BJ (cell line): ENCODE measurements around the gene XYLB. TPM values are rescaled to one million over a fixed set of nuclear protein-coding genes. Genes with fewer than 3 reads are reported as not detected.

Source experiments
- CTCF ChIA-PET: fragments of 350-600 bp; formaldehyde crosslinking; extraction: SDS; loops from one replicate; lab custom pipeline; 2021; ENCODE audit warnings: antibody characterized with exemption, inconsistent platforms; lab: Yijun Ruan, JAX
- POLR2A ChIA-PET: fragments of 300-600 bp; sonication (Branson Sonifier 250); formaldehyde crosslinking; extraction: SDS; loops from one replicate; lab custom pipeline; 2021; ENCODE audit warnings: antibody characterized with exemption; lab: Charles Lee
- DNase-seq: peaks from one replicate; pipeline ENCODE4 v3.0.0-alpha.2; 2011; ENCODE audit warnings: low read depth
- H3K27me3 ChIP-seq: 2 replicates; pipeline ENCODE4 v1.6.0; 2011; ENCODE audit warnings: low read length; ENCODE audit not compliant: control insufficient read depth, insufficient read depth
- H3K36me3 ChIP-seq: 2 replicates; pipeline ENCODE4 v1.5.1; 2011; ENCODE audit warnings: low read length; ENCODE audit not compliant: control insufficient read depth, insufficient read depth
- H3K4me3 ChIP-seq: 2 replicates; pipeline ENCODE4 v1.5.1; 2011; ENCODE audit warnings: low read depth, mild to moderate bottlenecking, control low read depth, low read length
- CTCF ChIP-seq: IDR thresholded peaks from 2 replicates; pipeline ENCODE4 v1.5.1; 2011; ENCODE audit warnings: low read depth, mild to moderate bottlenecking, control low read depth, inconsistent platforms, low read length, moderate library complexity; ENCODE audit not compliant: insufficient read depth
- polyA plus RNA-seq: library from polyadenylated mRNA; depleted of rRNA; stranded (reverse); fragments of >200 nt; gene quantifications from 2 replicates; pipeline ENCODE4 v1.2.3, GENCODE V29; 2011

Gene XYLB
- polyA plus RNA-seq, 1 experiment, result 3.0 TPM

GRCh38 chr3:38323060-38323459, 23.5 kb upstream of the XYLB start:
- ChIA-PET CTCF (no interaction called here), POLR2A (no interaction called here)
- no peak for TF ChIP-seq CTCF
- DNase-seq, result no peak
- Histone ChIP-seq H3K27me3 (no peaks in the 10 kb centered on the region; the same call in 1 of the 2 replicates), H3K36me3 (no peaks in the 10 kb centered on the region), H3K4me3 (no peak overlapping the region)

GRCh38 chr3:38325256-38325655, 21.3 kb upstream of the XYLB start:
- ChIA-PET POLR2A (no interaction called here), CTCF (interaction anchor here (1.6 to 2.3 kb wide), 2 partner anchors 21 to 27 kb away, joined by 6 to 8 read pairs; partner anchors contain the start of gene XYLB)

GRCh38 chr3:38327335-38328009, 19.1 kb upstream of the XYLB start:
- Histone ChIP-seq H3K4me3 (no peak overlapping the region), H3K27me3 (no peaks in the 10 kb centered on the region; the same call in 1 of the 2 replicates), H3K36me3 (no peaks in the 10 kb centered on the region)
- no peak for TF ChIP-seq CTCF
- ChIA-PET POLR2A (no interaction called here), CTCF (interaction anchor here (0.8 to 2.3 kb wide), 2 partner anchors 18 to 29 kb away, joined by 3 to 8 read pairs; no protein-coding TSS in a partner anchor)
- no peak for DNase-seq

More at GRCh38 chr3:38325256-38325655, 21.3 kb upstream of the XYLB start:
- no peaks in the 10 kb centered on the region for H3K36me3 ChIP-seq
- DNase-seq, result no peak
- no peak overlapping the region for H3K4me3 ChIP-seq
- H3K27me3 ChIP-seq, result no peaks in the 10 kb centered on the region; the same call in 1 of the 2 replicates
- TF ChIP-seq CTCF, result no peak

- H3K4me3 ChIP-seq, result no peak overlapping the region
- no peak for TF ChIP-seq CTCF
- H3K27me3 ChIP-seq, result no peaks in the 10 kb centered on the region; the same call in 1 of the 2 replicates
- DNase-seq, result no peak
- ChIA-PET POLR2A (no interaction called here), CTCF (interaction anchor here (0.6 to 1.2 kb wide), 4 partner anchors 15 to 357 kb away, joined by 3 to 4 read pairs (median 3); partner anchors contain the start of gene XYLB)
- no peaks in the 10 kb centered on the region for H3K36me3 ChIP-seq
Observed at GRCh38 chr3:38331257-38332022, 15.1 kb upstream of the XYLB start.

GRCh38 chr3:38332201-38332600, 14.4 kb upstream of the XYLB start:
- H3K36me3 ChIP-seq, result no peaks in the 10 kb centered on the region
- CTCF ChIA-PET, result no interaction called here
- H3K4me3 ChIP-seq, result no peak overlapping the region
- H3K27me3 ChIP-seq, result no peaks in the 10 kb centered on the region; the same call in 1 of the 2 replicates
- DNase-seq, result no peak
- no peak for TF ChIP-seq CTCF
- POLR2A ChIA-PET, result no interaction called here
